ENCODE measurements around the gene TGM6.
"Not testable (repeated sequence)": the region's sequence is repeated elsewhere in the genome, so short reads cannot be mapped to it uniquely, and the experiment has no call there.

TGM6 gene

DNA sequence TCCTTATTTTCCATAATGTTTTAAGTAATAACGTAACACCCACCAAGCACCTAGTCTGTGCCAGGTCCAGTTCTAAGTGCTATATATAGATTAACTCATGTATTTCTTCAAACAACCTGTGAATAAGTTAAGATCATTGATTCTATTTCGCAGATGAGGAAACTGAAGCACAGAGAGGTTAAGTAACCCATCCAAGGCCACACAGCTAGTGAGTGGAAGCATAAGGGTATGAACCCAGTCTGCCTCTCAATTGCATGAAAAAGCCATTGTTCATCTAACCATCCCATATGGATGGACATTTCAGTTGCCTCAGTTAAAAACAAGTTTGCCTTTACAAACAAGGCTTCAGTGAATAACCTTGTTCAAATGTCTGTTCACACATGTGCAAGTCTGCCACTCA lies 20.8 kb downstream of the TGM6 start:
- Mint-ChIP-seq H3K4me3 (no peak overlapping the region), H3K4me1 (no peaks in the 10 kb centered on the region), H3K27me3 (no peaks in the 10 kb centered on the region), H3K27ac (no peak overlapping the region), H3K9me3 (peaks cover 0 to 23% of the 10 kb centered on the region in 2 donors)
- no peak for ATAC-seq
- no peak for DNase-seq

DNA sequence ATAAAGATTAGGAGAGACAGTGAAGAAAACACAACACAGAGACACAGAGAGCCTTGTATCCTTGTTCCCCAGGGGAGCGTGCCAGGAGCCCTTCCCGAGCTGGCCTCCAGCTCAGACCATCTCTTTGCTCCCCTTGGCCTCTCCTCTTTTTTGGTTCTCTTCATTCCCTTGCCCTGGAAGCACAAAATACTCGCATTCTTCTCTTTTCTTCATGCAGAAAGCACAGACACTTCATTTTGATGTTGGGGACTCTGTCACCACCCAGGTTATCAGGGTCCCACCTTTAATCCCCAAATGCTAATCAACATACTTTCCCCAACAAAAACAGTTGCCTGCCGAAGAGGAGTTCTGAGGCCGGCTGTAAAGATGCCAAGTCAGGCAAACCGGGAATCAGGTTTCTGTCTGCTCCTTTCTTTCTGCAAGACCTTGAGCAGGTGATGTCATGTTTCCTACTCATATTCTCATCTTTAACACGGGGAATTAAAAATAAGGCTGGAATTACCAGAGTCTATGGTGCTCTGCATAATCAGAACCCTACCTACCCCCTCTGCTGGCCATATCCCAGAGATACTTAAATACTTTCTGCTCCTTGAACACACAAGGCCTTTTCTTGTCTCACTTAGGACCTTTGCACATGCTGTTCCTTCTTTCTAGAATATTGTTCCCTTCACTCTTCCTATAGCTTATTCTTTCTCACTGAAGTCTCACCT lies 21.7 kb downstream of the TGM6 start:
- Mint-ChIP-seq H3K9me3 (peaks cover 0 to 23% of the 10 kb centered on the region in 2 donors), H3K27ac (no peak overlapping the region), H3K4me1 (no peaks in the 10 kb centered on the region), H3K27me3 (peaks cover under 1% of the 10 kb centered on the region), H3K4me3 (no peak overlapping the region)
- DNase-seq (no peak), ATAC-seq (no peak)

DNA sequence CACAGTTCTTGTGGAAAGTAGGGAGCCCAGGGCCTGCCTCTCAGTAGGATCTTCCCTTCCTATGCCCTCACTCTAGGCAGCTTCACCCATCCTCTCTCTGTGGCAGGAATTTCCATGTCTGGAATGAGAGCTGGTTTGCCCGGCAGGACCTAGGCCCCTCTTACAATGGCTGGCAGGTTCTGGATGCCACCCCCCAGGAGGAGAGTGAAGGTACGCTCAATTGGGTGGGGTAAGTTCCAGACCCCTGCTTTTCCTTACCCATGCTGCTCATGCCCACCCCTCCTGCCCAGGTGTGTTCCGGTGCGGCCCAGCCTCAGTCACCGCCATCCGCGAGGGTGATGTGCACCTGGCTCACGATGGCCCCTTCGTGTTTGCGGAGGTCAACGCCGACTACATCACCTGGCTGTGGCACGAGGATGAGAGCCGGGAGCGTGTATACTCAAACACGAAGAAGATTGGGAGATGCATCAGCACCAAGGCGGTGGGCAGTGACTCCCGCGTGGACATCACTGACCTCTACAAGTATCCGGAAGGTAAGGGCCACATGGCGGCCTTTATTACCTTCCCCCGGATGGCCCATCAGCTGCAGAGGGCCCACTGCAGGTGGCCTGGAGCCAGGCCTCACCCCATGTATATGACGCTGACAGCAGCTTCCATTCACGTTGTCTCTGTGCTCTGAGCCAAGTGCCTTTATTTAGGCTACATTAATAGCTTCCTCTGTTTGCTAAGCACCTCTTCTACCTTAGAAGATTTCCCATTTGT lies 22.8 kb downstream of the TGM6 start:
- no peaks in the 10 kb centered on the region for H3K4me1 Mint-ChIP-seq
- peaks cover 11% of the 10 kb centered on the region for H3K27me3 Mint-ChIP-seq
- H3K9me3 Mint-ChIP-seq = peaks cover 0 to 23% of the 10 kb centered on the region in 2 donors
- DNase-seq (no peak), ATAC-seq (no peak)
- H3K27ac Mint-ChIP-seq = no peak overlapping the region
- H3K4me3 Mint-ChIP-seq = no peak overlapping the region

DNA sequence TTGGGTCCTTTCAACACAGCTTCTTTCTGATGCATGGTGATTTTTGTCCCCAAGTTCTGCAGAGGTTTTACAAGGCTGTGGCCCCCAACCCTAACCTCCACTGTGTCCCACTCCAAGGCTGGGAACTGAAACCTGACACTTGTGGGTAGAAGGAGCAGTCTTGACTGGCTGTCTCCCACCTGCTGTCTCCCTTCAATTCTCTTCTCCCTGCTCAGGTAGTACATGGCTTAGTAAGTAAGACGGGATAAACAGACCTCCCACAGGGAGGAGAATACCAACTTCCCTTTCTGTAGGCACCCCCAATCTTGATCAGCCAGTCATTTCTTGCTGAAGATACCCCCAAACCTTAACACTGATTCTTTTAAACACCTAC lies 25.0 kb downstream of the TGM6 start:
- H3K4me3 Mint-ChIP-seq = no peak overlapping the region
- H3K27ac Mint-ChIP-seq = no peak overlapping the region
- no peak for DNase-seq
- peaks cover 0 to 23% of the 10 kb centered on the region in 2 donors for H3K9me3 Mint-ChIP-seq
- peaks cover 31% of the 10 kb centered on the region for H3K27me3 Mint-ChIP-seq
- ATAC-seq = no peak
- H3K4me1 Mint-ChIP-seq = no peaks in the 10 kb centered on the region

DNA sequence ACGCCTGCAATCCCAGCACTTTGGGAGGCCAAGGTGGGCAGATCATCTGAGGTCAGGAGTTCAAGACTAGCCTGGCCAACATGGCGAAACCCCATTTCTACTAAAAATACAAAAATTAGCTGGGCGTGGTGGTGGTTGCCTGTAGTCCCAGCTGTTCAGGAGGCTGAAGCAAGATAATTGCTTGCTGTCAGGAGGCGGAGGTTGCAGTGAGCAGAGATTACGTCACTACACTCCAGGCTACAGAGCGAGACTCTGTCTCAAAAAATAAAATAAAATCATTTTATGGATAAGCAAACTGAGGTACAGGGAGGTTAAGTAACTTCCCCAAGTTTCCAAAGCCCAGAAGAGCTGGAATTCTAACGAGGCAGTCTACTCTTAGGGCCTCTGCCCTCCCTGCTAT lies 26.7 kb downstream of the TGM6 start:
- peaks cover 0 to 23% of the 10 kb centered on the region in 2 donors for H3K9me3 Mint-ChIP-seq
- ATAC-seq, DNase-seq, H3K4me1 Mint-ChIP-seq, H3K27ac Mint-ChIP-seq, H3K4me3 Mint-ChIP-seq: not testable (repeated sequence)
- peaks cover 37% of the 10 kb centered on the region for H3K27me3 Mint-ChIP-seq

DNA sequence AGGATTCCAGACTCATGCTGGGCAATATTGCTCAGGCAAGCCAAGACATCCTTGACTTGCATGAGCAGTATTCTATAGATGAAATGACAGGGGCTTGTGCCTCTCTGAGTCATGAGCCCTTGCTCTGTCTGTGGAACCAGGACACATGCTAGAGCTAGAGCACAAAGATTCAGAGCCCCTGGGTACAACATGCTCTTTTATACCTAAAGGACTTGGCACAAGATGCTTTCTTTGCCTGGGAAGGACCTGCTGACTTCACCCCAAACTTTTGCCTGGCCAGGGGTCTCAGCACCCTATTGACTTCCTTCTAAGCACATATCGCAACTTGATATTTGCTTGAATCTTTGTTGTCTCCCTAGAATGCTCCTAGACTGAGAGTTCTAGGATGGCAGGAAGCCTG lies 27.4 kb downstream of the TGM6 start:
- Mint-ChIP-seq H3K4me3 (no peak overlapping the region), H3K4me1 (no peaks in the 10 kb centered on the region), H3K9me3 (peaks cover 0 to 23% of the 10 kb centered on the region in 2 donors), H3K27me3 (peaks cover 41% of the 10 kb centered on the region), H3K27ac (no peak overlapping the region)
- DNase-seq (no peak), ATAC-seq (no peak)

DNA sequence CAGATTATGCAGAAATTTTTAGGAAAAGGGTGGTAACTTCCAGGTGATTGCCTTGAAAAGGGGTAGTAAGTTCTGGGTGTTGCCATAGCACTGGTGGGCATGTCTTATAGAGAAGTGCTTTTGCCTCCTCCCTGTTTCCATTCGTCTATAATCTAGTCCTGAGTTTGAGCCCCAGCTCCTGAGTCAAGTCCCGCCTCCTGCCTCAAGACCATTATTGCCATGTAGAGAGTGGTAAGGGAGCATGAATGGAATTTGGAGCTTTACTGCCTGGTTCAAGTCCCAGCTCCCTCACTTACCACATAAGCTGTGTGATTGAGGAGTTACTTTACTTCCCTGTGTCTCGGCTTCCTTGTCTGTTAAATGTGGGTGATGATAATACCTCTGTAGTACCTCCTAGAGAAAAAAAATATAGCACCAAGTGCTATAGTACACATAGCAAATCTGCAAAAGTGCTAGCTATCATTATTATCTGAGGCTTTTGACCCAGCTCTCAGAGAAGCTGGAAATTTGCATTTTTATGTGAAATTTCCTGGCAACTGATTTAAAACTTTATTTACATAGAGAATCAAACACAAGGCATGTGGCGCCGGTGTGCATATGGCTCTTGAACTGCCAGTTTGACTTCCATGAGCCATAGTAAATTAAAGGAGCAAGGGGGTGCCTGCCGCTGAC lies 36.0 kb downstream of the TGM6 start:
- Mint-ChIP-seq H3K27me3 (peaks cover 41% of the 10 kb centered on the region), H3K4me3 (no peak overlapping the region), H3K9me3 (no peaks in the 10 kb centered on the region), H3K27ac (no peak overlapping the region), H3K4me1 (no peaks in the 10 kb centered on the region)
- DNase-seq (no peak), ATAC-seq (no peak)

DNA sequence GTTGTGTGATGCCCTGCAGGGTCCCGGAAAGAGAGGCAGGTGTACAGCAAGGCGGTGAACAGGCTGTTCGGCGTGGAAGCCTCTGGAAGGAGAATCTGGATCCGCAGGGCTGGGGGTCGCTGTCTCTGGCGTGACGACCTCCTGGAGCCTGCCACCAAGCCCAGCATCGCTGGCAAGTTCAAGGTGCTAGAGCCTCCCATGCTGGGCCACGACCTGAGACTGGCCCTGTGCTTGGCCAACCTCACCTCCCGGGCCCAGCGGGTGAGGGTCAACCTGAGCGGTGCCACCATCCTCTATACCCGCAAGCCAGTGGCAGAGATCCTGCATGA lies 36.5 kb downstream of the TGM6 start:
- ATAC-seq (no peak), DNase-seq (no peak)
- H3K4me1 Mint-ChIP-seq = no peaks in the 10 kb centered on the region
- no peaks in the 10 kb centered on the region for H3K9me3 Mint-ChIP-seq
- H3K4me3 Mint-ChIP-seq = no peak overlapping the region
- no peak overlapping the region for H3K27ac Mint-ChIP-seq
- peaks cover 36% of the 10 kb centered on the region for H3K27me3 Mint-ChIP-seq

DNA sequence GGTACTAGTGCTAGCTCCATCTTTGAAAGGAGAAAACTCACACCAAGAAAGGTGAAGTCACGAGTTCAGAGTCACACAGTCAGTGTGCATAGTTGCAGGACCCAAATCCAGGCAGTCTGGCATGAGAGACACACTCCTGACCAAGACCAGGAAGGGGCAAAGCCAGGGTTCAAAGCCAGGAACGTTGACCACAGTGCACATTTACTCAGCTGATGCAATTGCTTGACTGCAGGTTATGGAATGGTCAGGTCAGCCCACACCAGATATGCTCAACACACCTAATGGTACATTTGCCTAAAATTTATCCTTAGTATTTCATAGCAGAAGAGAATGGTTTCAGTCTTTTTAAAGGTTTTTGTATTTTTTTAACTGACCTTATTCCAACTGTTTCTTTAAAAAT lies 37.7 kb downstream of the TGM6 start:
- no peaks in the 10 kb centered on the region for H3K4me1 Mint-ChIP-seq
- H3K9me3 Mint-ChIP-seq = no peaks in the 10 kb centered on the region
- ATAC-seq (no peak), DNase-seq (no peak)
- H3K4me3 Mint-ChIP-seq = no peak overlapping the region
- H3K27ac Mint-ChIP-seq = no peak overlapping the region
- H3K27me3 Mint-ChIP-seq = peaks cover 28% of the 10 kb centered on the region

DNA sequence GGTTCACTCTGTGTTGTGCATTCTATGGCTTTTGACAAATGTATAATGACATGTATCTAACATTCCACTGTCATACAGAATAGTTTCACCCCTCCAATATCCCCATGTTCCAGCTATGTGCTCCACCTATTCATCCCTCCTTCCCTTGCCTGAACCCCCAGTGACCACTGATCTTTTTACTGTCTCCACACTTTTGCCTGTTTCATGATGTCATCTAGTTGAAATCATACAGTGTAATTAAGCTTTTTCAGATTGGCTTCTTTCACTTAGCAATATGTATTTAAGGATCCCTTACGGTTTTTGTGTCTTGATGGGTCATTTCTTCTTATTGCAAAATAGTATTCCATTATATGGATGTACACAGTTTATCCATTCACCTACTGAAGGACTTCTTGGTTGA lies 39.8 kb downstream of the TGM6 start:
- peaks cover 18% of the 10 kb centered on the region for H3K27me3 Mint-ChIP-seq
- DNase-seq (no peak), ATAC-seq (no peak)
- H3K4me1 Mint-ChIP-seq = no peaks in the 10 kb centered on the region
- no peak overlapping the region for H3K27ac Mint-ChIP-seq
- H3K4me3 Mint-ChIP-seq = no peak overlapping the region
- no peaks in the 10 kb centered on the region for H3K9me3 Mint-ChIP-seq

DNA sequence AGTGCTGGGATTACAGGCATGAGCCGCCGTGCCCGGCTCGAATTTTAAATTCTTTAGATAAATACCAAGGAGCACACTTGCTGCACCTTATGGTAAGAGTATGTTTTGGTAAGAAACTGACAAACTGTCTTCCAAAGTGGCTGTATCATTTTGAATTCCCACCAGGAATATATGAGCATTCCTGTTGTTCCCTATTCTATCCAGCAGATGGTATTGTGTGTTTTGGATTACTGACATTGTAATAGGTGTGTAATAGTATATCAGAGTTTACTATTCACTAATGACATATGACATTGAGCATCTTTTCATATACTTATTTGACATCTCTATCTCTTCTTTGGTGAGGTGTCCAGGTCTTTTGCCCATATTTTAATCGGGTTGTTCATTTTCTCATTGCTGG lies 40.5 kb downstream of the TGM6 start:
- Mint-ChIP-seq H3K27me3 (peaks cover 22% of the 10 kb centered on the region), H3K4me3 (no peak overlapping the region), H3K27ac (no peak overlapping the region), H3K9me3 (no peaks in the 10 kb centered on the region), H3K4me1 (no peaks in the 10 kb centered on the region)
- no peak for ATAC-seq
- DNase-seq = no peak

DNA sequence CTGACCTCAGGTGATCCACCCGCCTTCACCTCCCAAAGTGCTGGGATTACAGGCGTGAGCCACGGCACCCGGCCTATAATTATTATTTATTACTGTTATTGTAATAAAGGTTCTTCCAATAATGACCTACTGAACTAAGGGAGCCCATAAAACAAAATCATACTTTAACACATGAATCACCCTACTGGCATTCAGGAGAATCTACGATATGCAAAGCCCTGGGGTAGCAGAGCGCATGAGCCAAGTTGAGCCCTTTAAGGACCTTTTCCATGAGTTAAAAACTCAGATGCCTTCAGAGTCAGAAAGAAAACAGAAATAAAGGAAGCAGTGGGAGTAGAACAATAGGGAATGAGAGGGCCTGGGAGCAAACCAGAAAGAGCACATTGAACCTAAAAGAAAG lies 48.4 kb downstream of the TGM6 start:
- Mint-ChIP-seq H3K27ac (no peak overlapping the region), H3K4me3 (no peak overlapping the region), H3K9me3 (no peaks in the 10 kb centered on the region), H3K27me3 (peaks cover 35% of the 10 kb centered on the region), H3K4me1 (no peaks in the 10 kb centered on the region)
- DNase-seq = no peak
- no peak for ATAC-seq

DNA sequence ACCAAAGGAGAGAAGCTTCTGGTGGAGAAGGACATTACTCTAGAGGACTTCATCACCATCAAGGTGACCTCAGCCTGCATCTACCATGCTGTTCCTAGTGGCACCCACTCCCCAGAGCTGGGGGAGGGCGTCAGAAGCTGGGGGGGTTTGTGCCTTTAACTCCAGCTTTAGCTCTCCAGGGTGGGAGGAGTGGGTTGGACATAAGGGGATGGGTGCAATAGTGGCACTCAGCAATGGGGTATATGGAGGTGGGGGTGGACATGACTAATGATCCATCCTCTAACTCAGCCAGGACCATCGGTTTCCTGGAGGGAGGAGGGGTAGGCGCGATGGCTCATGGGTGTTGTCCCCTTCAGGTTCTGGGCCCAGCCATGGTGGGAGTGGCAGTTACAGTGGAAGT lies 49.8 kb downstream of the TGM6 start:
- H3K4me1 Mint-ChIP-seq = no peaks in the 10 kb centered on the region

DNA sequence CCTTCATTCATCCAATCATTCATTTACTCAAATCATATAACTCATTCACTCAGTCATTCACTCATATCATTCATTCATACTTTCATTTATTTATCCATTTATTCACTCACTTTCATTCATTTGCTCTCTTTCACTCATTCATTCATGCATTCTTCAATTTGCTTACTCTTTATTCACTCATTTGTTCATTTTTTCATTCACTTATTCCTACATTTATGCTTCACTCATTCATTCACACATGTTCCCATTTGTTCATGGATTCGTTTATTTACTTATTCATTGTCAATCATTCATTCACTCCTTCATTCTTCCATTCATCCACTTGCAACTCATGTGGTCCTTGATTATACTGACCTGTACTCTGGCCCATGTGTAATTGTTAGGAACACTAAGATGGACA lies 50.5 kb downstream of the TGM6 start:
- Mint-ChIP-seq H3K4me3 (no peak overlapping the region), H3K27me3 (peaks cover 29% of the 10 kb centered on the region)

More for the DNA sequence above, 49.8 kb downstream of the TGM6 start:
- H3K4me3 Mint-ChIP-seq = no peak overlapping the region
- H3K9me3 Mint-ChIP-seq = no peaks in the 10 kb centered on the region
- DNase-seq = no peak
- peaks cover 35% of the 10 kb centered on the region for H3K27me3 Mint-ChIP-seq
- no peak for ATAC-seq
- H3K27ac Mint-ChIP-seq = no peak overlapping the region

DNA sequence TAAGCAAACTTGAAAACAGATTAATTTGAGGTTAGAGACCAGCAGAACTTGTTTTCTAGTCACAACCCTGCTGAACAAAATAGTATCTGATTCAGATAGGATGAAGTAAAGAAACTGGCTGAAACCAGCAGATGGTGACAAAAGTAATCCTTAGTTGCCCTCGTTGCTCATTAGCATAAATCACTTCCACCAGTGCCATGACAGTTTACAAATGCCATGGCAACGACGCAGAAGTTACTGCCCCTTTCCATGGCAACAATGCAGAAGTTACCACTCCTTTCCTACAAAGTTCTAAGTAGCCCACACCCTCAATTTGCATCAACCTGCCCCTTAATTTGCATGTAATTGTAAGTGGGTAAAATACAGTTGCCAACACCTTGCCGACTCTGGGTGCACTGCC lies 66.1 kb downstream of the TGM6 start:
- H3K27ac Mint-ChIP-seq = no peak overlapping the region
- no peak overlapping the region for H3K4me3 Mint-ChIP-seq
- ATAC-seq (no peak), DNase-seq (no peak)
- H3K27me3 Mint-ChIP-seq = no peaks in the 10 kb centered on the region
- no peaks in the 10 kb centered on the region for H3K9me3 Mint-ChIP-seq
- H3K4me1 Mint-ChIP-seq = peaks cover 12% of the 10 kb centered on the region

More for the DNA sequence above, 50.5 kb downstream of the TGM6 start:
- ATAC-seq = no peak
- no peak for DNase-seq
- H3K27ac Mint-ChIP-seq = no peak overlapping the region
- no peaks in the 10 kb centered on the region for H3K4me1 Mint-ChIP-seq
- H3K9me3 Mint-ChIP-seq = no peaks in the 10 kb centered on the region

DNA sequence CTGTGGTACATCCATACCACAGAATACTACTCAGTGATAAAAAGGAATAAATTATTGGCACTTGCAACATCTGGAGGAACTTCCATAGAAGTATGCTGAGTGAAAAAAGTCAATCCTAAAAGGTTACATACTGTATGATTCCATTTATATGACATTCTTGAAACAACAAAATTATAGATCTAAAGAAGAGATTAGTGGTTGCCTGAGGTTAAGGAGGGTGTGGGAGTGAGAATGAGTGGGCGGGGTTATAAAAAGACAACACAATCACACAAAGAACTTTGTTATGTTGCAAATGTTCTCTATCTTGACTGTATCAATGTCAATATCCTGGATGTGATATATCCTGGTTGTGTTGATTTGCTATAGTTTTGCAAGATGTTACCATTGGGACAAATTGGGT lies 68.7 kb downstream of the TGM6 start:
- Mint-ChIP-seq H3K4me3 (no peak overlapping the region), H3K4me1 (peaks cover 12% of the 10 kb centered on the region), H3K9me3 (no peaks in the 10 kb centered on the region), H3K27ac (no peak overlapping the region), H3K27me3 (no peaks in the 10 kb centered on the region)
- ATAC-seq (no peak), DNase-seq (no peak)
